ENCODE measurements around the gene UBE3B.

DNA sequence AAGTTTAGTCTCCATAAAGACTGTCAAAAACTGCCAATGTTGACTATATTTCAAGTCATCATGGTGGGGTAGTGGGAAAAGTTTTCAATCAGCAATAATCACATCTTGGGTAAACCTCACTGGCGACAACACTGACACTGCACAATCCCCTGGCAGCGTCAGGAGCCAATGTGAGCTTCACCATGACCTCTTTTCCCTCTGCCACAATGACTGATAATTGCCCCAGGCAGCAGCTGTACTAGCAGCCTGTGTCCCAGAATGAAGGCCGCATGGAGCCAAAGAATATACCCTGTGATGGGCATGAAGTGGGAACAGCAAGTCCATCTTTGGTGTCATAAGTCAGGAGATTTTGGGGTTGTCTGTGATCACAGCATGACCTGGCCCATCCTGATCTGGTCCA, 90.5 kb downstream of the UBE3B start:
- TF ChIP-seq EZH2 (IDR thresholded peaks at IDR 0.05; ENCODE audit: insufficient read depth, low read length), result no peak
- TF ChIP-seq, protein P1, sequence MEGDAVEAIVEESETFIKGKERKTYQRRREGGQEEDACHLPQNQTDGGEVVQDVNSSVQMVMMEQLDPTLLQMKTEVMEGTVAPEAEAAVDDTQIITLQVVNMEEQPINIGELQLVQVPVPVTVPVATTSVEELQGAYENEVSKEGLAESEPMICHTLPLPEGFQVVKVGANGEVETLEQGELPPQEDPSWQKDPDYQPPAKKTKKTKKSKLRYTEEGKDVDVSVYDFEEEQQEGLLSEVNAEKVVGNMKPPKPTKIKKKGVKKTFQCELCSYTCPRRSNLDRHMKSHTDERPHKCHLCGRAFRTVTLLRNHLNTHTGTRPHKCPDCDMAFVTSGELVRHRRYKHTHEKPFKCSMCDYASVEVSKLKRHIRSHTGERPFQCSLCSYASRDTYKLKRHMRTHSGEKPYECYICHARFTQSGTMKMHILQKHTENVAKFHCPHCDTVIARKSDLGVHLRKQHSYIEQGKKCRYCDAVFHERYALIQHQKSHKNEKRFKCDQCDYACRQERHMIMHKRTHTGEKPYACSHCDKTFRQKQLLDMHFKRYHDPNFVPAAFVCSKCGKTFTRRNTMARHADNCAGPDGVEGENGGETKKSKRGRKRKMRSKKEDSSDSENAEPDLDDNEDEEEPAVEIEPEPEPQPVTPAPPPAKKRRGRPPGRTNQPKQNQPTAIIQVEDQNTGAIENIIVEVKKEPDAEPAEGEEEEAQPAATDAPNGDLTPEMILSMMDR (IDR thresholded peaks at IDR 0.05; ENCODE audit: insufficient read depth, low read depth, low read length), result no peak
